ENCODE measurements around the gene PHACTR3.

The PHACTR3 gene

GRCh38 chr20:59667131-59667530 is 62.8 kb downstream of the PHACTR3 start:
- Histone ChIP-seq H3K27ac (no peak overlapping the region), H3K9me3 (no peaks in the 10 kb centered on the region), H3K4me3 (ENCODE audit: low read depth in 1 of 2, low read length in 1 of 2) (no peak overlapping the region), H3K36me3 (no peaks in the 10 kb centered on the region), H3K27me3 (no peaks in the 10 kb centered on the region), H3K4me1 (ENCODE audit: control insufficient read depth in 1 of 2, insufficient read depth in 1 of 2, low read depth in 1 of 2, low read length in 1 of 2) (no peaks in the 10 kb centered on the region)
- no peak for TF ChIP-seq CTCF (IDR thresholded peaks at IDR 0.05)

- Histone ChIP-seq H3K4me1 (ENCODE audit: control insufficient read depth in 1 of 2, insufficient read depth in 1 of 2, low read depth in 1 of 2, low read length in 1 of 2) (no peaks in the 10 kb centered on the region), H3K4me3 (ENCODE audit: low read depth in 1 of 2, low read length in 1 of 2) (no peak overlapping the region), H3K27me3 (no peaks in the 10 kb centered on the region), H3K9me3 (no peaks in the 10 kb centered on the region), H3K36me3 (no peaks in the 10 kb centered on the region), H3K27ac (no peak overlapping the region)
- no peak for TF ChIP-seq CTCF (IDR thresholded peaks at IDR 0.05)
Observed at GRCh38 chr20:59667981-59668515, 63.7 kb downstream of the PHACTR3 start.

- H3K9me3 ChIP-seq = no peaks in the 10 kb centered on the region
- no peak for TF ChIP-seq CTCF (IDR thresholded peaks at IDR 0.05)
- H3K27me3 ChIP-seq = no peaks in the 10 kb centered on the region
- H3K4me3 ChIP-seq (ENCODE audit: low read depth in 1 of 2, low read length in 1 of 2) = no peak overlapping the region
- no peaks in the 10 kb centered on the region for H3K4me1 ChIP-seq (ENCODE audit: control insufficient read depth in 1 of 2, insufficient read depth in 1 of 2, low read depth in 1 of 2, low read length in 1 of 2)
- H3K36me3 ChIP-seq = no peaks in the 10 kb centered on the region
- no peak overlapping the region for H3K27ac ChIP-seq
Observed at GRCh38 chr20:59668926-59669850, 64.8 kb downstream of the PHACTR3 start.

- Histone ChIP-seq H3K27me3 (peaks cover 8% of the 10 kb centered on the region), H3K27ac (no peak overlapping the region), H3K36me3 (no peaks in the 10 kb centered on the region), H3K9me3 (no peaks in the 10 kb centered on the region), H3K4me3 (ENCODE audit: low read depth in 1 of 2, low read length in 1 of 2) (no peak overlapping the region), H3K4me1 (ENCODE audit: control insufficient read depth in 1 of 2, insufficient read depth in 1 of 2, low read depth in 1 of 2, low read length in 1 of 2) (no peaks in the 10 kb centered on the region)
- TF ChIP-seq CTCF (IDR thresholded peaks at IDR 0.05) = no peak
Observed at GRCh38 chr20:59670786-59671492, 66.6 kb downstream of the PHACTR3 start.

GRCh38 chr20:59671661-59672471 is 67.5 kb downstream of the PHACTR3 start:
- H3K27me3 ChIP-seq = peaks cover 17% of the 10 kb centered on the region
- no peak overlapping the region for H3K27ac ChIP-seq
- no peaks in the 10 kb centered on the region for H3K36me3 ChIP-seq
- no peaks in the 10 kb centered on the region for H3K9me3 ChIP-seq
- no peak overlapping the region for H3K4me3 ChIP-seq (ENCODE audit: low read depth in 1 of 2, low read length in 1 of 2)
- no peak for TF ChIP-seq CTCF (IDR thresholded peaks at IDR 0.05)
- no peaks in the 10 kb centered on the region for H3K4me1 ChIP-seq (ENCODE audit: control insufficient read depth in 1 of 2, insufficient read depth in 1 of 2, low read depth in 1 of 2, low read length in 1 of 2)
